Prostate gland (tissue), 2 donors: Measurements from ENCODE around the gene TTC14.

Experiments
- POLR2A ChIP-seq: fragments of 450-650 bp; IDR thresholded peaks from one replicate; pipeline ENCODE4 v1.6.1; 2016; ENCODE audit warnings: antibody characterized with exemption, mild to moderate bottlenecking
- POLR2AphosphoS5 ChIP-seq: sonication (generic); formaldehyde crosslinking; IDR thresholded peaks from one replicate; pipeline ENCODE4 v1.6.1; 2017; ENCODE audit warnings: antibody characterized with exemption
- TF ChIP-seq, protein P1 (sequence below), 4 experiments: fragments of 200-600 bp in 2 of 4; fragments of 450-650 bp in 2 of 4; sonication (generic) in 2 of 4; IDR thresholded peaks; 1 replicate in 3 of 4; 2 replicates in 1 of 4; pipeline ENCODE4 v1.5.1; 2016 to 2019; ENCODE audit warnings: antibody characterized with exemption in 4 of 4, mild to moderate bottlenecking in 2 of 4, moderate library complexity in 2 of 4

- TF ChIP-seq, protein P1, sequence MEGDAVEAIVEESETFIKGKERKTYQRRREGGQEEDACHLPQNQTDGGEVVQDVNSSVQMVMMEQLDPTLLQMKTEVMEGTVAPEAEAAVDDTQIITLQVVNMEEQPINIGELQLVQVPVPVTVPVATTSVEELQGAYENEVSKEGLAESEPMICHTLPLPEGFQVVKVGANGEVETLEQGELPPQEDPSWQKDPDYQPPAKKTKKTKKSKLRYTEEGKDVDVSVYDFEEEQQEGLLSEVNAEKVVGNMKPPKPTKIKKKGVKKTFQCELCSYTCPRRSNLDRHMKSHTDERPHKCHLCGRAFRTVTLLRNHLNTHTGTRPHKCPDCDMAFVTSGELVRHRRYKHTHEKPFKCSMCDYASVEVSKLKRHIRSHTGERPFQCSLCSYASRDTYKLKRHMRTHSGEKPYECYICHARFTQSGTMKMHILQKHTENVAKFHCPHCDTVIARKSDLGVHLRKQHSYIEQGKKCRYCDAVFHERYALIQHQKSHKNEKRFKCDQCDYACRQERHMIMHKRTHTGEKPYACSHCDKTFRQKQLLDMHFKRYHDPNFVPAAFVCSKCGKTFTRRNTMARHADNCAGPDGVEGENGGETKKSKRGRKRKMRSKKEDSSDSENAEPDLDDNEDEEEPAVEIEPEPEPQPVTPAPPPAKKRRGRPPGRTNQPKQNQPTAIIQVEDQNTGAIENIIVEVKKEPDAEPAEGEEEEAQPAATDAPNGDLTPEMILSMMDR (IDR thresholded peaks at IDR 0.05), result no peak
- TF ChIP-seq POLR2AphosphoS5, result no peak
- TF ChIP-seq POLR2A, result no peak
These were observed 22.8 kb downstream of the TTC14 start for GRCh38 chr3:180624714-180625113.
